H1 (cell line): Measurements from ENCODE around the gene ST3GAL3. TPM values are rescaled to one million over a fixed set of nuclear protein-coding genes. Genes with fewer than 3 reads are reported as not detected.

Experiments used
- microRNA-seq, 2 experiments: library from miRNA; unstranded; fragments of <30 nt; microRNA quantifications; one replicate each; pipeline versions ENCODE4 to v1.2.0, GENCODE V29; 2016 to 2020; ENCODE audit warnings: borderline microRNAs expressed in 2 of 2, borderline number of aligned reads in 2 of 2, borderline replicate concordance in 1 of 2
- polyA plus RNA-seq, 7 experiments: library from polyadenylated mRNA; depleted of rRNA in 3 of 7; stranded (reverse) in 5 of 7; unstranded in 2 of 7; fragments of >200 nt in 5 of 7; fragments of 200-250 nt in 2 of 7; gene quantifications; 1 replicate in 5 of 7; 2 replicates in 1 of 7; 4 replicates in 1 of 7; pipeline versions ENCODE4 v1.2.1 to v1.2.3, GENCODE V29; 2011 to 2013; ENCODE audit warnings: missing spikeins in 2 of 7, mixed read lengths in 2 of 7
- small RNA-seq: library from polyadenylated mRNA; stranded (forward); fragments of <200 nt; extraction: miRNeasy Mini kit (QIAGEN cat#:217004); gene quantifications from one replicate; pipeline ENCODE3, GENCODE V24; 2013; ENCODE audit not compliant: insufficient read depth
- total RNA-seq: library from RNA; stranded (reverse); fragmentation: NEBNext Ultra II Directional; extraction: Animal tissue kit (Norgen Biotek cat#: 25700); gene quantifications from 2 replicates; pipeline ENCODE4 v1.2.1, GENCODE V29; 2021

The ST3GAL3 gene
- total and polyA plus RNA-seq, 2 of the 8 experiments (the other 6 are each of a cell fraction or from before 2014, with no cell fraction given): 6.8 to 7.0 TPM

Small RNA genes within 50 kb of the gene (microRNA-seq; reads per million reads assigned to microRNA genes)
- 0 reads per million in 2 experiments for gene MIR6079

Small RNA genes within 50 kb of the gene (small RNA-seq; reads per million reads assigned to genes)
- gene AL451062.2 (not detected), gene RF00026 (not detected)

Other genes starting within 250 kb of the ST3GAL3 start
- 221 and 231 TPM in 2 replicates for gene PTPRF, start 176.7 kb upstream of the ST3GAL3 start, total RNA-seq
- 136 and 174 TPM in 2 replicates for gene PTPRF, start 176.7 kb upstream of the ST3GAL3 start, polyA plus RNA-seq (2011; rRNA removed)
- 95.9 and 103 TPM in 2 replicates for gene KDM4A, start 57.4 kb upstream of the ST3GAL3 start, total RNA-seq
- 27.8 and 32.8 TPM in 2 replicates for gene KDM4A, start 57.4 kb upstream of the ST3GAL3 start, polyA plus RNA-seq (2011; rRNA removed)
- 22.7 and 23.3 TPM in 2 replicates for gene ARTN, start 226.3 kb downstream of the ST3GAL3 start, total RNA-seq
- 13.5 and 17.4 TPM in 2 replicates for gene ARTN, start 226.3 kb downstream of the ST3GAL3 start, polyA plus RNA-seq (2011; rRNA removed)
- gene IPO13, start 239.4 kb downstream of the ST3GAL3 start, total RNA-seq: 20.7 and 23.0 TPM in 2 replicates
- gene IPO13, start 239.4 kb downstream of the ST3GAL3 start, polyA plus RNA-seq (2011; rRNA removed): 27.0 and 29.4 TPM in 2 replicates